A673 (cell line): Measurements from ENCODE around the gene MORC1. TPM values are rescaled to one million over a fixed set of nuclear protein-coding genes. Genes with fewer than 3 reads are reported as not detected.

Experiments used
- BruUV-seq: library from RNA; stranded (reverse); fragments of 400-500 nt; replicated peaks from 2 replicates; lab custom pipeline; 2021; lab: Mats Ljungman, UMichigan
- CTCF ChIA-PET: fragments of 300-600 bp; sonication (Branson Sonifier 250); formaldehyde crosslinking; loops from one replicate; lab custom pipeline; 2022; ENCODE audit warnings: antibody characterized with exemption; lab: Charles Lee
- POLR2A ChIA-PET: fragments of 300-600 bp; sonication (Branson Sonifier 250); formaldehyde crosslinking; loops from one replicate; lab custom pipeline; 2022; ENCODE audit warnings: antibody characterized with exemption; ENCODE audit not compliant: low non-redundant PET; lab: Charles Lee
- DNase-seq: peaks from one replicate; pipeline ENCODE4 v3.0.0-alpha.2; 2015; ENCODE audit warnings: low spot score
- H3K27ac ChIP-seq: fragments of 200-600 bp; sonication (generic); 2 replicates; pipeline ENCODE4 v1.5.1; 2016; ENCODE audit warnings: mixed run types, low read depth, mild to moderate bottlenecking, mixed read lengths, antibody characterized with exemption, low read length; ENCODE audit not compliant: poor library complexity, severe bottlenecking
- H3K27me3 ChIP-seq: fragments of 200-600 bp; sonication (generic); replicated peaks from 2 replicates; pipeline ENCODE4 v1.6.1; 2017; ENCODE audit warnings: mixed run types, low read depth, mild to moderate bottlenecking, mixed read lengths, antibody characterized with exemption, low read length; ENCODE audit not compliant: insufficient read depth, poor library complexity
- H3K36me3 ChIP-seq: fragments of 200-600 bp; sonication (generic); 2 replicates; pipeline ENCODE4 v1.6.1; 2016; ENCODE audit warnings: mixed run types, mild to moderate bottlenecking, mixed read lengths, antibody characterized with exemption, low read length; ENCODE audit not compliant: insufficient read depth, poor library complexity, severe bottlenecking
- H3K4me1 ChIP-seq: fragments of 200-600 bp; sonication (generic); 2 replicates; pipeline ENCODE4 v1.6.1; 2017; ENCODE audit warnings: mixed run types, mild to moderate bottlenecking, mixed read lengths, antibody characterized with exemption, low read length; ENCODE audit not compliant: insufficient read depth, poor library complexity, severe bottlenecking
- H3K4me3 ChIP-seq: fragments of 200-600 bp; sonication (generic); 2 replicates; pipeline ENCODE4 v1.5.1; 2016; ENCODE audit warnings: low read depth, mixed run types, mild to moderate bottlenecking, mixed read lengths, low read length; ENCODE audit not compliant: poor library complexity, severe bottlenecking
- H3K9me3 ChIP-seq: fragments of 200-600 bp; sonication (generic); 2 replicates; pipeline ENCODE4 v1.6.1; 2016; ENCODE audit warnings: mixed run types, low read depth, mild to moderate bottlenecking, mixed read lengths, antibody characterized with exemption, low read length; ENCODE audit not compliant: poor library complexity, severe bottlenecking
- CTCF ChIP-seq: fragments of 300-800, 200-600 bp; sonication (generic); conservative IDR thresholded peaks from 2 replicates; pipeline ENCODE4 v1.5.1; 2017; ENCODE audit warnings: low read depth, mild to moderate bottlenecking, antibody characterized with exemption, low read length, moderate library complexity, mixed read lengths
- EZH2 ChIP-seq: fragments of 200-600 bp; sonication (generic); IDR thresholded peaks from 2 replicates; pipeline ENCODE4 v1.6.1; 2017; ENCODE audit warnings: borderline replicate concordance, low read depth, mild to moderate bottlenecking, mixed read lengths, antibody characterized with exemption, low read length; ENCODE audit not compliant: poor library complexity, severe bottlenecking
- intact Hi-C: fragments of 100-400 bp; cut with micrococcal nuclease; formaldehyde crosslinking; loops from one replicate; pipeline ENCODE4 v1.10.0; 2022; ENCODE audit not compliant: unreplicated experiment
- total RNA-seq: library from RNA; stranded (reverse); gene quantifications from 2 replicates; pipeline ENCODE4 v1.2.3, GENCODE V29; 2021

Gene MORC1
- total RNA-seq, 1 experiment from 2014 or later, result 0.88 TPM

- TF ChIP-seq EZH2 (no peak), CTCF (no peak)
- intact Hi-C loops, result no loop called here
- BruUV-seq, result no TSS peak
- POLR2A ChIA-PET, result no interaction called here
- Histone ChIP-seq H3K4me1 (no peaks in the 10 kb centered on the region), H3K27ac (no peak overlapping the region), H3K27me3 (no peaks in the 10 kb centered on the region), H3K4me3 (no peak overlapping the region), H3K36me3 (no peaks in the 10 kb centered on the region), H3K9me3 (no peaks in the 10 kb centered on the region)
- CTCF ChIA-PET, result no interaction called here
- DNase-seq, result no peak
These were observed 134.9 kb downstream of the MORC1 start for GRCh38 chr3:108983051-108983450.

- DNase-seq, result no peak
- Histone ChIP-seq H3K27me3 (no peaks in the 10 kb centered on the region), H3K27ac (no peak overlapping the region), H3K36me3 (no peaks in the 10 kb centered on the region), H3K4me1 (peaks cover 3% of the 10 kb centered on the region), H3K9me3 (no peaks in the 10 kb centered on the region), H3K4me3 (no peak overlapping the region)
- intact Hi-C loops, result no loop called here
- CTCF ChIA-PET, result no interaction called here
- no TSS peak for BruUV-seq
- TF ChIP-seq CTCF, result no peak
- TF ChIP-seq EZH2, result no peak
- POLR2A ChIA-PET, result no interaction called here
These were observed 141.9 kb downstream of the MORC1 start for GRCh38 chr3:108976058-108976457.

- TF ChIP-seq EZH2 (no peak), CTCF (no peak)
- ChIA-PET POLR2A (no interaction called here), CTCF (no interaction called here)
- intact Hi-C loops, result no loop called here
- no peak overlapping the region for H3K4me3 ChIP-seq
- H3K27ac ChIP-seq, result no peak overlapping the region
- BruUV-seq, result no TSS peak
- no peaks in the 10 kb centered on the region for H3K27me3 ChIP-seq
- no peak for DNase-seq
- H3K9me3 ChIP-seq, result no peaks in the 10 kb centered on the region
- no peaks in the 10 kb centered on the region for H3K36me3 ChIP-seq
- H3K4me1 ChIP-seq, result peaks cover 14% of the 10 kb centered on the region
These were observed 144.9 kb downstream of the MORC1 start for GRCh38 chr3:108973019-108973418.
